Prostate gland (tissue), 2 donors: ENCODE results near the gene NSL1. TPM values are rescaled to one million over a fixed set of nuclear protein-coding genes. Genes with fewer than 3 reads are reported as not detected.

Experiments
- DNase-seq: peaks from one replicate; pipeline ENCODE4 v3.0.0-alpha.2; 2019; ENCODE audit warnings: low spot score
- H3K27ac ChIP-seq, 2 donors: fragments of 200-600 bp; sonication (generic); 2 replicates each; pipeline ENCODE4 v1.5.1; 2017 to 2019
- H3K27me3 ChIP-seq: fragments of 200-600 bp; sonication (generic); replicated peaks from 2 replicates; pipeline ENCODE4 v1.5.1; 2019; ENCODE audit not compliant: insufficient read depth
- H3K36me3 ChIP-seq, 2 donors: fragments of 200-600 bp; sonication (generic); 1 replicate in 1 of 2; 2 replicates in 1 of 2; pipeline versions ENCODE4 v1.5.1 to v1.8.1; 2017 to 2019
- H3K4me1 ChIP-seq: fragments of 200-600 bp; sonication (generic); replicated peaks from 2 replicates; pipeline ENCODE4 v1.5.1; 2019
- H3K4me3 ChIP-seq, 2 donors: fragments of 200-600 bp; sonication (generic); 2 replicates each; pipeline ENCODE4 v1.5.1; 2017 to 2019
- H3K9me3 ChIP-seq: fragments of 200-600 bp; sonication (generic); 2 replicates; pipeline ENCODE4 v1.5.1; 2017
- POLR2A ChIP-seq: fragments of 450-650 bp; IDR thresholded peaks from one replicate; pipeline ENCODE4 v1.6.1; 2016; ENCODE audit warnings: antibody characterized with exemption, mild to moderate bottlenecking
- POLR2AphosphoS5 ChIP-seq: sonication (generic); formaldehyde crosslinking; IDR thresholded peaks from one replicate; pipeline ENCODE4 v1.6.1; 2017; ENCODE audit warnings: antibody characterized with exemption
- WGBS: methylation state at CpG from one replicate; pipeline ENCODE4 v1.1.5; 2018; 5-methylcytosine and 5-hydroxymethylcytosine counted together
- intact Hi-C: fragments of 100-400 bp; cut with DNase I; formaldehyde crosslinking; loops from one replicate; pipeline ENCODE4 v1.14.2; 2022
- total RNA-seq, 2 donors: library from RNA; depleted of rRNA; stranded (reverse); fragments of >200 nt; gene quantifications; one replicate each; pipeline ENCODE4 v1.1.0, GENCODE V29; 2016
- TF ChIP-seq, protein P1 (sequence below), 4 experiments: fragments of 200-600 bp in 2 of 4; fragments of 450-650 bp in 2 of 4; sonication (generic) in 2 of 4; IDR thresholded peaks; 1 replicate in 3 of 4; 2 replicates in 1 of 4; pipeline ENCODE4 v1.5.1; 2016 to 2019; ENCODE audit warnings: antibody characterized with exemption in 4 of 4, mild to moderate bottlenecking in 2 of 4, moderate library complexity in 2 of 4

NSL1 gene
- total RNA-seq, 2 donors from 2014 or later: 31.6 to 42.6 TPM

DNA sequence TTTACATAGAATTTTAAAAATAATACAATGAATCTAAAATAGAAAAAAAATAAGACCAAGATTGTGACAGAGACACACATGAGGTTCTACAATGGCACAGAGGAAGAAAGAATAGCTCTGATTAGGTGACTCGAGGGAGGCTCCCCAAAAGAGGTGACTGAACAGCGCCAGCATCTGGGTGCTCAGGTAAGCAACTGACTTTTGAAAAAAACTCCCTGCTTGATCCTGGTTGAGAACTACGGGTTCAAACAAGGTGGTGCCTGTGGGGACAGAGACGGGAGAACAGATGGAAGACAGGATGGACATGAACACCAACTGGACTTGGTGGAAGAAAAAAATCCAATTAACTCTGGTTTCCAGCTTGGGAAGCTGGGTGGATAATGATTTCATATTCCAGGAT is 114.4 kb downstream of the NSL1 start:
- H3K9me3 ChIP-seq: no peaks in the 10 kb centered on the region
- H3K36me3 ChIP-seq: no peaks in the 10 kb centered on the region
- H3K27ac ChIP-seq: no peak overlapping the region
- intact Hi-C loops: no loop called here
- H3K4me3 ChIP-seq: no peak overlapping the region
- TF ChIP-seq POLR2AphosphoS5: no peak
- TF ChIP-seq, protein P1, sequence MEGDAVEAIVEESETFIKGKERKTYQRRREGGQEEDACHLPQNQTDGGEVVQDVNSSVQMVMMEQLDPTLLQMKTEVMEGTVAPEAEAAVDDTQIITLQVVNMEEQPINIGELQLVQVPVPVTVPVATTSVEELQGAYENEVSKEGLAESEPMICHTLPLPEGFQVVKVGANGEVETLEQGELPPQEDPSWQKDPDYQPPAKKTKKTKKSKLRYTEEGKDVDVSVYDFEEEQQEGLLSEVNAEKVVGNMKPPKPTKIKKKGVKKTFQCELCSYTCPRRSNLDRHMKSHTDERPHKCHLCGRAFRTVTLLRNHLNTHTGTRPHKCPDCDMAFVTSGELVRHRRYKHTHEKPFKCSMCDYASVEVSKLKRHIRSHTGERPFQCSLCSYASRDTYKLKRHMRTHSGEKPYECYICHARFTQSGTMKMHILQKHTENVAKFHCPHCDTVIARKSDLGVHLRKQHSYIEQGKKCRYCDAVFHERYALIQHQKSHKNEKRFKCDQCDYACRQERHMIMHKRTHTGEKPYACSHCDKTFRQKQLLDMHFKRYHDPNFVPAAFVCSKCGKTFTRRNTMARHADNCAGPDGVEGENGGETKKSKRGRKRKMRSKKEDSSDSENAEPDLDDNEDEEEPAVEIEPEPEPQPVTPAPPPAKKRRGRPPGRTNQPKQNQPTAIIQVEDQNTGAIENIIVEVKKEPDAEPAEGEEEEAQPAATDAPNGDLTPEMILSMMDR (IDR thresholded peaks at IDR 0.05): no peak
- no peak for TF ChIP-seq POLR2A
- WGBS: 81% methylated on average over 4 of the region's 4 CpGs
- no peak for DNase-seq
- H3K27me3 ChIP-seq: peaks cover 2% of the 10 kb centered on the region
- peaks cover 2% of the 10 kb centered on the region for H3K4me1 ChIP-seq

Other genes starting within 250 kb of the NSL1 start
- gene ATF3, start 183.0 kb downstream of the NSL1 start, total RNA-seq: 10 to 100 TPM in 1 of 2 donors, 1 to 10 TPM in 1; 6.0 to 14.8 TPM
- 1 to 10 TPM in 1 of 2 donors, not detected in 1; 4.0 TPM for gene BATF3, start 91.9 kb downstream of the NSL1 start, total RNA-seq
- gene TATDN3, start 117 bp upstream of the NSL1 start, total RNA-seq: 10 to 100 TPM in 1 of 2 donors, 1 to 10 TPM in 1; 9.0 to 10.2 TPM
- not detected for gene SPATA45, start 55.9 kb upstream of the NSL1 start, total RNA-seq
- 10 to 100 TPM; 11.1 to 13.4 TPM for gene FLVCR1, start 66.5 kb upstream of the NSL1 start, total RNA-seq
- gene VASH2, start 158.8 kb upstream of the NSL1 start, total RNA-seq: 1 to 10 TPM; 2.6 to 2.7 TPM
- gene ANGEL2, start 224.1 kb upstream of the NSL1 start, total RNA-seq: 10 to 100 TPM; 54.0 to 57.3 TPM